ENCODE results near the gene EFEMP1. TPM values are rescaled to one million over a fixed set of nuclear protein-coding genes. Genes with fewer than 3 reads are reported as not detected.

Gene EFEMP1
- total and polyA plus RNA-seq, 8 donors = 101 to 346 (median 151) TPM

DNA sequence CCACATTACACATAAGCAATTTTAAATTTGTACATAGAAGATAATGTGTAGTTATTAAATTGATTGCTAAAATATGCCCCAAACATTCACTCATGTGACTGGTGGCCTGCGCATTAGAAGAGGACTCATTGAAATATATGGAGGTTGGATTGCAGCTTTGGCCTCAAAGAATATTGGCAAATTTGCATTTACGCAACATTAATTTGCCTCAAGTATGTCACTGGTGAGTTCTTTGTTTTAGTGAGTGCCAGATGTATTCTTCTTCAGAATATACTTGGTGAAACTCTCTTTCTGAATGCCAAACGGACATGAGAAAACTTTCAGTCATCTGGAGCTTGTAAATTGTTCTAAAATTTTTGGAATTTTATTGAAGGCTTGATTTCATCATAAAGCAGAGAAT lies 5.9 kb upstream of the EFEMP1 start:
- H3K27me3 ChIP-seq = peaks cover 0 to 11% of the 10 kb centered on the region in 2 donors
- no peak overlapping the region for H3K27ac ChIP-seq
- no peaks in the 10 kb centered on the region for H3K36me3 ChIP-seq
- ATAC-seq (no peak), DNase-seq (no peak)
- H3K9me3 ChIP-seq = no peaks in the 10 kb centered on the region
- H3K4me1 ChIP-seq = no peaks in the 10 kb centered on the region
- TF ChIP-seq CTCF (IDR thresholded peaks at IDR 0.05) = no peak
- H3K4me3 ChIP-seq = no peak overlapping the region
- intact Hi-C loops (cut with DNase I) = no loop called here

DNA sequence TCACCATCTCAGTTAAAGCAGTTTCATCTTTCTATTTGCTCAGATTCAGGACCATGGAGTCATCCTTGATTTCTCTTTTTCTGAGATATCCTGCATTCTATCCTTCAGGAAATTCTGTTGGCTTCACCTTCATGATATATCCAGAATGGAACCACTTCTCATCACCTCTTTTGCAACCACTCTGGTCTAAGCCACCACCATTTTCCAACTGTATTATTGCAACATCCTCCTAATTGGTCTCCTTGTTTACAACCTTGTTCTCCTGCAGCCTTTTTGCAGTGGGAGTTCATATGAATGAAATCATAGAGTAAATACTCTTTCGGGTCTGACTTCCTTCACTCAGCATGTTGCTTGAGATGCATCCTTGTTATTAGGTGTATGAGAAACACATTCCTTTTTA lies 3.4 kb upstream of the EFEMP1 start:
- H3K36me3 ChIP-seq = no peaks in the 10 kb centered on the region
- no peaks in the 10 kb centered on the region for H3K4me1 ChIP-seq
- DNase-seq (no peak), ATAC-seq (no peak)
- TF ChIP-seq CTCF (IDR thresholded peaks at IDR 0.05) = no peak
- H3K27me3 ChIP-seq = peaks cover 0 to 36% of the 10 kb centered on the region in 2 donors
- H3K9me3 ChIP-seq = no peaks in the 10 kb centered on the region
- intact Hi-C loops (cut with DNase I) = no loop called here
- no peak overlapping the region for H3K4me3 ChIP-seq
- no peak overlapping the region for H3K27ac ChIP-seq

DNA sequence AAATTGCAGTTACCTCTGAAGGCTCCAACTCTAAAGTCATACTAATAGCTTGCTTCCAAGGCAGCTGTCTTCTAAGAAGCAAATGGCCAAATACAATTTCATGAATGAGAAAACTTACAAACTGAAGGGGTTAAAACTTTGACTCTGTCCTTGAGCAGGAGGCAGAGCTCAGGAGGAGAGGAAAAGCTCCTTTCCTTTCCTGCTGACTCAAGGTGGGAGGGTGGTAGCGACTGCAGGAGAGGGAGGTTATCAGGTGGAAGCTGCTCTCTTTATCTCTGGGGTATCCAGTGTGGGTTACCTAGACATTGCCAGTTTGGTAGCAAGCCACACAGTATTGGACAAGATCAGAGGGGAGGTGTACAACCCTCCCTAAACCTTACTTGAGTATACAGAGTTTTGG lies 2.7 kb upstream of the EFEMP1 start:
- Histone ChIP-seq H3K36me3 (no peaks in the 10 kb centered on the region), H3K4me3 (no peak overlapping the region), H3K4me1 (peaks cover 0 to 4% of the 10 kb centered on the region in 2 donors), H3K9me3 (no peaks in the 10 kb centered on the region), H3K27ac (no peak overlapping the region), H3K27me3 (peaks cover 0 to 43% of the 10 kb centered on the region in 2 donors)
- intact Hi-C loops (cut with DNase I) = no loop called here
- TF ChIP-seq CTCF (IDR thresholded peaks at IDR 0.05) = no peak
- DNase-seq (no peak), ATAC-seq (no peak)

DNA sequence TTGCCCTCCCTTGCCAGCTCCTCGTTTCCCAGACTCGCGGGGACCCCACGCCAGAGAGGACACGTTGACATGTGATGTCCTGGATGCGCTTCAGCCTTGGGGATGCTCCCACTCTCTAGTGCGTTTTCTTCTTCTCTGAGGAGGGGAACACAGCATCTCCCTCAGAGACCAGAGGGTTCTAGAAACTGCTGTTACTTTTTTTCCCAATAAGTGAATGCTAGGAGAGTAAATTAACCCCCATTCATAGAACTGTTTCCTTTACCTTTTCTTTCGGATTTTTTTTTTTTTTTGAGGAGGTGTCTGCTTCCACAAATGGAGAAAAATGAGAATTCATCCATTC lies 370 bp upstream of the EFEMP1 start:
- Histone ChIP-seq H3K27me3 (peaks cover 0 to 43% of the 10 kb centered on the region in 2 donors), H3K9me3 (no peaks in the 10 kb centered on the region), H3K36me3 (no peaks in the 10 kb centered on the region), H3K27ac (peak overlapping the region; percentile 62 to 78), H3K4me1 (peaks cover 0 to 4% of the 10 kb centered on the region in 2 donors), H3K4me3 (peak overlapping the region; percentile 40 to 68)
- DNase-seq = no peak
- ATAC-seq = peak; percentile 17
- intact Hi-C loops (cut with DNase I) = no loop called here
- no peak for TF ChIP-seq CTCF (IDR thresholded peaks at IDR 0.05)

DNA sequence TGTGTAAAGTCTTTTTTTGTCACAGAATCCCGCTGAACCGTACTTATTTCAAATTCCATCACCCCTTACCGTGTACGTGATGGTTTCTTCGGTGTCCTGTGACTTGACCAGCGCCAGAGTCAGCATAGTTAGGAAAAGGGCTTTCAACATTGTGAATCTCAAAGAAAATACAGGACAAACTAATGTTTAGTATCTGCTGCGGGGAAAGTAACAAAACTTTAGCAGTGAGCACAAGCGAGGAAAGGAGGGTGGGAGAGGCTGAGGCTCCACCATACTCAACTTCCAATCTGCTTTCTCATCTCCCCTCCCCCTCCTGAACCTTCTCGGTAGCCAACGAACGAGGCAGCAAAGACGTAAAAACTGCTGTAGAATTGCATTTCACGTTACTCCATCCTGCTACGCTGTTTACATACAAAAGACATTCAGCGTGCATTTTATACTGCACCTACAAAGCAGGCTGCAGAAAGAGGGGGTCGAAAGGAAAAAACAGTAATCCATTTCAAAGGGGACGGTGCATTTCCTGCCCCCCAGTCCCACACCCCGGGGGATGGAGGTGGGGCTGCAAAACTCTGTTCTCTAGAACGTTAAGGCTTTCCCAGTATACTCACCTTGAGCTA lies 1.2 kb downstream of the EFEMP1 start:
- no peak for TF ChIP-seq CTCF (IDR thresholded peaks at IDR 0.05)
- Histone ChIP-seq H3K9me3 (no peaks in the 10 kb centered on the region), H3K27me3 (peaks cover 0 to 43% of the 10 kb centered on the region in 2 donors), H3K36me3 (no peaks in the 10 kb centered on the region), H3K4me1 (peaks cover 0 to 4% of the 10 kb centered on the region in 2 donors), H3K27ac (no peak overlapping the region), H3K4me3 (peak overlapping the region; percentile 40 to 68)
- ATAC-seq = peak; percentile 33
- DNase-seq = peak in 2 of 4 donors; percentile 26 to 45
- intact Hi-C loops (cut with DNase I) = no loop called here

All from left lung (tissue), 10 donors.